Measurements from ENCODE around the gene NCBP3. TPM values are rescaled to one million over a fixed set of nuclear protein-coding genes. Genes with fewer than 3 reads are reported as not detected.

The NCBP3 gene
- total RNA-seq, 1 experiment from 2014 or later: 32.8 TPM

GRCh38 chr17:3865176-3865575 is 19.1 kb upstream of the NCBP3 start:
- no peak for TF ChIP-seq CTCF (IDR thresholded peaks at IDR 0.05; ENCODE audit: insufficient read depth in 1 of 2, low read depth in 1 of 2, low read length in 1 of 2, severe bottlenecking in 1 of 2, unreplicated experiment in 1 of 2)
- Mint-ChIP-seq H3K27ac (ENCODE audit: unreplicated experiment) (no peak overlapping the region), H3K4me3 (ENCODE audit: unreplicated experiment) (no peak overlapping the region), H3K4me1 (ENCODE audit: low read depth, unreplicated experiment) (no peaks in the 10 kb centered on the region), H3K27me3 (ENCODE audit: insufficient read depth, unreplicated experiment) (no peaks in the 10 kb centered on the region), H3K9me3 (ENCODE audit: unreplicated experiment) (no peaks in the 10 kb centered on the region), H3K36me3 (ENCODE audit: insufficient read depth, unreplicated experiment) (no peaks in the 10 kb centered on the region)
- Histone ChIP-seq H3K36me3 (ENCODE audit: control insufficient read depth, insufficient read depth, low read length) (no peaks in the 10 kb centered on the region), H3K4me3 (ENCODE audit: low read depth, low read length) (no peak overlapping the region), H3K27me3 (replicated peaks; ENCODE audit: control insufficient read depth, insufficient read depth, low read length) (no peaks in the 10 kb centered on the region), H3K4me1 (no peaks in the 10 kb centered on the region), H3K9me3 (no peaks in the 10 kb centered on the region)
- ChIA-PET CTCF (no interaction called here), POLR2A (no interaction called here)
- no peak for DNase-seq
- no TSS peak for BruUV-seq (replicated peaks)
- intact Hi-C loops (cut with micrococcal nuclease; ENCODE audit: unreplicated experiment): no loop called here

- POLR2A ChIA-PET: no interaction called here
These were observed 18.5 kb upstream of the NCBP3 start for GRCh38 chr17:3864534-3864933.

GRCh38 chr17:3861761-3862681 is 16.0 kb upstream of the NCBP3 start:
- Histone ChIP-seq H3K36me3 (ENCODE audit: control insufficient read depth, insufficient read depth, low read length) (no peaks in the 10 kb centered on the region), H3K4me3 (ENCODE audit: low read depth, low read length) (no peak overlapping the region), H3K4me1 (no peaks in the 10 kb centered on the region), H3K9me3 (no peaks in the 10 kb centered on the region), H3K27me3 (replicated peaks; ENCODE audit: control insufficient read depth, insufficient read depth, low read length) (no peaks in the 10 kb centered on the region)
- Mint-ChIP-seq H3K9me3 (ENCODE audit: unreplicated experiment) (no peaks in the 10 kb centered on the region), H3K27ac (ENCODE audit: unreplicated experiment) (no peak overlapping the region), H3K27me3 (ENCODE audit: insufficient read depth, unreplicated experiment) (no peaks in the 10 kb centered on the region), H3K36me3 (ENCODE audit: insufficient read depth, unreplicated experiment) (no peaks in the 10 kb centered on the region), H3K4me3 (ENCODE audit: unreplicated experiment) (no peak overlapping the region), H3K4me1 (ENCODE audit: low read depth, unreplicated experiment) (no peaks in the 10 kb centered on the region)
- intact Hi-C loops (cut with micrococcal nuclease; ENCODE audit: unreplicated experiment): no loop called here
- ChIA-PET CTCF (no interaction called here), POLR2A (no interaction called here)
- no peak for TF ChIP-seq CTCF (IDR thresholded peaks at IDR 0.05; ENCODE audit: insufficient read depth in 1 of 2, low read depth in 1 of 2, low read length in 1 of 2, severe bottlenecking in 1 of 2, unreplicated experiment in 1 of 2)
- no peak for DNase-seq
- BruUV-seq (replicated peaks): no TSS peak

More at GRCh38 chr17:3864534-3864933, 18.5 kb upstream of the NCBP3 start:
- CTCF ChIA-PET: no interaction called here
- no peak overlapping the region for H3K4me3 ChIP-seq (ENCODE audit: low read depth, low read length)
- H3K9me3 ChIP-seq: no peaks in the 10 kb centered on the region
- no peak overlapping the region for H3K27ac Mint-ChIP-seq (ENCODE audit: unreplicated experiment)
- H3K27me3 Mint-ChIP-seq (ENCODE audit: insufficient read depth, unreplicated experiment): no peaks in the 10 kb centered on the region
- DNase-seq: no peak
- H3K36me3 ChIP-seq (ENCODE audit: control insufficient read depth, insufficient read depth, low read length): no peaks in the 10 kb centered on the region
- intact Hi-C loops (cut with micrococcal nuclease; ENCODE audit: unreplicated experiment): no loop called here
- H3K4me3 Mint-ChIP-seq (ENCODE audit: unreplicated experiment): no peak overlapping the region
- H3K9me3 Mint-ChIP-seq (ENCODE audit: unreplicated experiment): no peaks in the 10 kb centered on the region
- H3K4me1 Mint-ChIP-seq (ENCODE audit: low read depth, unreplicated experiment): no peaks in the 10 kb centered on the region
- no peaks in the 10 kb centered on the region for H3K36me3 Mint-ChIP-seq (ENCODE audit: insufficient read depth, unreplicated experiment)
- TF ChIP-seq CTCF (IDR thresholded peaks at IDR 0.05; ENCODE audit: insufficient read depth in 1 of 2, low read depth in 1 of 2, low read length in 1 of 2, severe bottlenecking in 1 of 2, unreplicated experiment in 1 of 2): no peak
- H3K4me1 ChIP-seq: no peaks in the 10 kb centered on the region
- no TSS peak for BruUV-seq (replicated peaks)
- H3K27me3 ChIP-seq (replicated peaks; ENCODE audit: control insufficient read depth, insufficient read depth, low read length): no peaks in the 10 kb centered on the region

Data from Caco-2 (cell line).